Rectal smooth muscle tissue (tissue), 1 donor: ENCODE results near the gene C18orf63.

ENCODE experiments used
- H3K27ac ChIP-seq: one replicate; pipeline ENCODE4 v1.7.0; 2013; ENCODE audit warnings: low read depth, low read length, inconsistent platforms
- H3K27me3 ChIP-seq: one replicate; pipeline ENCODE4 v1.7.0; 2013; ENCODE audit warnings: low read length; ENCODE audit not compliant: control insufficient read depth, insufficient read depth
- H3K36me3 ChIP-seq: one replicate; pipeline ENCODE4 v1.7.0; 2013; ENCODE audit warnings: low read length; ENCODE audit not compliant: control insufficient read depth, insufficient read depth
- H3K4me1 ChIP-seq: one replicate; pipeline ENCODE4 v1.7.0; 2013; ENCODE audit warnings: low read length; ENCODE audit not compliant: control insufficient read depth, insufficient read depth
- H3K4me3 ChIP-seq: one replicate; pipeline ENCODE4 v1.7.0; 2013; ENCODE audit warnings: low read length
- H3K9ac ChIP-seq: one replicate; pipeline ENCODE4 v1.7.0; 2013; ENCODE audit warnings: low read length

C18orf63 gene

DNA sequence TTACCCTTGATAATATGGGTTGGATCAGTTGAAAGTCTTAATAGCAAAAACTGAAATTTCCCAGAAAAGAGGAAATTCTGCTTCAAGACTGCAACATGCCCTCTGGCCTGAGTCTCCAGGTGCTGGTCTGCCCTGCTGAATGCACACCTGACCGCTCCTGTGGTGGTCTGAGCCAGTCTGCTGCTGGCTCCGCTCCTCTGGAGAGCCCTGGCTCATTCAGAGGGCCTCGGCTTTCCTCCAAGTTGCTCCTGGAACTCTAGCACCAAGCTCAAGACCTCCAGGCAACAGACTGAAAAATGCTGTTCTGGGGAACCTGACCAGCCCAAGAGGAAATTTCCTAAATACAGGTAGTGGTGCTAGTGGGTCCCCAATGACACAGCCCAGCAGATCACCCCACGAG is 76.7 kb downstream of the C18orf63 start:
- H3K4me3 ChIP-seq, result no peak overlapping the region
- no peaks in the 10 kb centered on the region for H3K36me3 ChIP-seq
- no peak overlapping the region for H3K27ac ChIP-seq
- H3K4me1 ChIP-seq, result peaks cover 2% of the 10 kb centered on the region
- H3K27me3 ChIP-seq, result no peaks in the 10 kb centered on the region
- no peak overlapping the region for H3K9ac ChIP-seq

DNA sequence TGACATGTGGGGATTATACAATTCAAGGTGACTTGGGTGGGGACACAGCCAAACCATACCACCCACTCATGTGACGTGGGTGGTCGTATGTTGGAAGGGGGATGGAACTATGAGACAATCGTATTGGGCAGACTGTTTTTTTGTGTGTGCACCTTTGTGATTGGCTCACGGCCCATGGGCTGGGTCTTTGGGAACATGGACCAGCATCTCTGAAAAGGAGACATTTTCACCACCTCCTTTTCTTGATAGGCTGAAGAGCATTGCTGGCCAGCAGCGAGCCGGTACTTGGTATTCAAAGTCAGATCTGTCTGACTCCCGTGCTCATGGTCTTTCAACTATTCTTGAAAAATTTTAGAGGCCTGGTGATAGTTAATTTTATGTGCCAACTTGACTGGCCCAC is 79.4 kb downstream of the C18orf63 start:
- Histone ChIP-seq H3K36me3 (no peaks in the 10 kb centered on the region), H3K9ac (no peak overlapping the region), H3K4me1 (peaks cover 2% of the 10 kb centered on the region), H3K27me3 (no peaks in the 10 kb centered on the region), H3K4me3 (no peak overlapping the region), H3K27ac (no peak overlapping the region)

DNA sequence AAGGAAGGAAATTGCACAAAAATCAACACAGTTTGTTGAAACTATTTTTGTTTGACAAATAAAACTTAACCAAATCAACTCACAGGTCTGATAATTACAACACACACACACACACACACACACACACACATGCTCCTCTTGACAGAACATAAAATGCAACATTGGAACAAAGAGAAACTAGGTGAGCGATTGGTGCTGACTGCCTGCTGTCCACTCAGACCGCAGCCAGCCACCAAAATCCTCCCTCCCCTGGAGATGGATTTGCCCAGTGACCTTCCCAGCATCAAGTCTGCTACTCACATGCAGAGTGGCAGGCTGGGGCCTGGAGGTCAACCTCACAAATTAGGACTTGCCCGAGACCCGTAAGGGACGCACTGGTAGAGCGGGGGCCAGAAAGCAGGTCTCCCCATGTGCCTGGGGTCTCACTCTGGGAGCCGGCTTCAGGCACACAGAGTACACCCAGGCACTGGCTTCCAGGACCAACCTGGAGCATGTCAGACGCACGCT is 80.1 kb downstream of the C18orf63 start:
- no peaks in the 10 kb centered on the region for H3K27me3 ChIP-seq
- H3K9ac ChIP-seq, result no peak overlapping the region
- H3K27ac ChIP-seq, result no peak overlapping the region
- H3K36me3 ChIP-seq, result no peaks in the 10 kb centered on the region
- H3K4me1 ChIP-seq, result peaks cover 2% of the 10 kb centered on the region
- no peak overlapping the region for H3K4me3 ChIP-seq

DNA sequence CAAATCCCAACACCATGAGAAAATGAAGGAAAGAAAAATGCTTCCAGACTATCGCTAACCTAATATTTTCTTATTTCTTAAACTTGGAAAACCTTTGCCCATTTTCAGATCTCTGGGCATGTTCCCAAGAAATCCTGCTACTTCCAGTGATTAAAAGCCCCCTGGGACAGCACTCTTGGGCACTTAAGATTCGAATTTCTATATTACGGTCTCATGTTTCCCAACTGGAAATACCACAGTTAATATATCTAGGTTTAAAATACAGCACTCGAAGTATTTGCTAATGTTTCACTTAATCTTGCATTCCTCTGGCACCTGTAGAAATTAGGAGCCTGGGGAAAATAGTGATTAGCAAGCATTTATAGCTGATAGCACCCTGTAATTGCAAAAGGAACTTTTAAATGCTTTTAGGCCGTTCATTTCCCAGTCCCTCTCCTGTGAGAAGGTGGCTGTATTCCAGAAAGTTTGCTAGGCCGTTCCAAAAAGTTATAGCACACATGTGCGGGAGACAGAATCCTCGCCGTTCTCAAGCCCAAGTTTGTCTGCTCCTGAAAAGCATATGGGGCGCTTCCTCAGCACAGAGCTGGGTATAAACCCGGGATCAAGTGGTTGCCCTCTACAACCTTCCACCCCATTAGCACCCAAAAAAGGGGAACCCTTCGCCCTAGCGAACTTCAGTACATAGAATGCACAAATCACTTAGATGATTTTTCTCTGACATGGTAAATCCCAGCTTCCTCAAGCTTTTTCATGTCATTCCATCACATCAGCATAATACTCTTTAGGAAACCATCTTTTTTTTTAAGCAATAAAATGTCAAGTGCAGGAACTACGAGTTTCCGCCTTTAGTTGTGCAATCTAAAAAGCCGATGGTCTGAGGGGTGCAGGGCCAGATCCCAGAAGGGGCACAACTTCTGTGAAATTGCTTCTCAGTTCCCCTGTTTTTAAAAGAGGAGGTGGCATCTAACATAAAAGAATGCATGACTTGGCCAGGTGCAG is 80.8 kb downstream of the C18orf63 start:
- no peak overlapping the region for H3K9ac ChIP-seq
- peaks cover 2% of the 10 kb centered on the region for H3K4me1 ChIP-seq
- no peak overlapping the region for H3K27ac ChIP-seq
- no peaks in the 10 kb centered on the region for H3K36me3 ChIP-seq
- no peak overlapping the region for H3K4me3 ChIP-seq
- no peaks in the 10 kb centered on the region for H3K27me3 ChIP-seq

DNA sequence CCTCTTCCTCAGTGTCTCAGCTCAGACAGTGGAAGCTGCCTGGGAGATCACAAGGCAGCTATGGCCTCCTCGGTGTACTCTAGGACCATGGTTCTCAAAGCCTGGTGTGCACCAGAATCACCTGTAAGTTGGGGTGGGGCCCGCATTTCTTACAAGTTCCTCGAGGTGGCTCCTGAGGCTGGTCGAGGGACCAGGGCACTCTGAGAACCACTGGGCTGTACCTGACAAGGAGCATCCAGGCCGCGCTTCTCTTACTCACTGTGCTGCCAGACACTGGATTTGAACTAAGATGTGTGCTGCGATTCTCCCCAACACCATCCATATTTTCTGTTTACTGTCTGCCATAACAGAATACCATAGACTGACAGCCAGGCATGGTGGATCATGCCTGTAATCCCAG is 81.9 kb downstream of the C18orf63 start:
- H3K9ac ChIP-seq, result no peak overlapping the region
- H3K4me1 ChIP-seq, result peaks cover 2% of the 10 kb centered on the region
- H3K27me3 ChIP-seq, result no peaks in the 10 kb centered on the region
- no peak overlapping the region for H3K4me3 ChIP-seq
- no peaks in the 10 kb centered on the region for H3K36me3 ChIP-seq
- no peak overlapping the region for H3K27ac ChIP-seq

DNA sequence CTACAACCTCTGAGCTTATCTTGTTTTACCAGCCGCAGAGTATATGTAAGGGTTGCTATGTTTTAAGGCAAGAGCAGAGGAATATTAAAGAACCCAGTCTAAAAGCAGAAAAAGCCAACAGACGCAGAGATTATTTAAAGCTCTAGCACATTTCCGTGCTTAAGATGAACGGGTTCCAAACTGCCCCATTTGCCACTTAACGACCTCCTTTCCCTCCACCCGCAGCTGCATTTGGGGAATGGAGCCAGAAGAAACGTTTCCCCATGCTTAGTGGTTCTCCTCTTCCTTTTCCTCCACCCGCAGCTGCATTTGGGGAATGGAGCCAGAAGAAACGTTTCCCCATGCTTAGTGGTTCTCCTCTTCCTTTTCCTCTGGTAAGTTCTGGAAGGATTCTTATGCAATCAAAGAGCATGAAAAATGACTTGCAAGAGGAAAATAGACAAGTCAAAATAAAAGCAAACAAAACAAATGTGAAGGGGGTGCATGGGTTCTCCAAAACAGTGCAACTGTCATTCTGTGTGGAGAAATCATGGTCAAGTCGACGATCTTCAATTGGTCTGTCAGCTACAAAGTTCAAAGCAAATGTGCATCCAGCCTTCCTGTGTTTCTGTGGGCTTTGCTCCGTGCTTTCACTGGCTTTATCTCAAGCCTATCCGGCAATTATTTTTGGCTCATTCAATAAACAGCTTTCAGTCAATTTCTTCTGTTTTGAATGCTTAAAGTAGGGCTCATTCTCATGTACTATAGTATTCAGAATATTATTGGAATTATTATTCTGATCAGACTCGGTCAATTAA is 83.7 kb downstream of the C18orf63 start:
- no peaks in the 10 kb centered on the region for H3K27me3 ChIP-seq
- H3K4me3 ChIP-seq, result no peak overlapping the region
- peaks cover 2% of the 10 kb centered on the region for H3K4me1 ChIP-seq
- H3K27ac ChIP-seq, result no peak overlapping the region
- H3K9ac ChIP-seq, result no peak overlapping the region
- H3K36me3 ChIP-seq, result no peaks in the 10 kb centered on the region

DNA sequence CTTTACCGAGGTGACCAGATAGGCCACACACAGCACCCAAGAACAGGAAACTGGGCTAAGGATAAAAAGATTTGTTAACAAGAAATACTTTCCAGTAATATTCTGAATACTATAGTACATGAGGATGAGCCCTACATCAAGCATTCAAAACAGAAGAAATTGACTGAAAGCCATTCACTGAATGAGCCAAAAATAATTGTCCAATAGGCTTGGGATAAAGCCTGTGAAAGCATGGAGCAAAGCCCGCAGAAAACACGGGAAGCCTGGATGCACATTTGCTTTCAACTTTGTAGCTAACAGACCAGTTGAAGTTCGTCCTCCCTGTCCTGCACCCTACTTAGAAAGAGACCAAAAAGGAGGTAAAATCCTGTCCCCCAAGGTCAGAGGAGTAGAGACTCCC is 85.2 kb downstream of the C18orf63 start:
- peaks cover 2% of the 10 kb centered on the region for H3K4me1 ChIP-seq
- no peak overlapping the region for H3K27ac ChIP-seq

DNA sequence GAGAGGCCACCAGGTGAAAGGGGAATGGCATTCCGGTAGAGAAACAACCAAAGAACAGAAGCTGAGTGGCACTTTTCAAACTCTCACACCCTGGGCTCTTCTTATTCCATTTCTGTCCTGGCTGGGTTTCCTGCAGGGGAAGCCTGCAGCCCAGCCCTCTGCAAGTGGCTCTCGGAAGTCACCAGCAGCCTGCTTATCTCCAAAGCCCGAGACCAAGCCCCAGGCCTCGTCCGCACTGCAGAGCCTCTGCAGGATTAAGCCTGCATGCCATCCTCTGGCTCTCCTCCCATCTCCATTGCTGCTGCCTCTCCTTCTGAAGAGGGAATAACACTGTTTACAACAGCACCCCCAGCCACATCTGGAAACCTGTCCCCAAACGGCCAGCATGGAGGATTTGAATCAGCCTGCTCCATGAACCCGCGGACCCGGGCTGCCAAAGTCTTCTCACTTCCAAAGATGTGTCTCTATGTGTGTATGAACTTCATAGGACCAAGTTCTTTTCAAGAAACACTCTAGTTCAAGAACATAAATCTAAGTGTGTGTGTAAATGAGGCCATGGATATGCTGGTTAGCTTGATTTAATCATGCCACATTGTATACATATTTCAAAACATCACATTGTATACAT is 87.3 kb downstream of the C18orf63 start:
- Histone ChIP-seq H3K27me3 (no peaks in the 10 kb centered on the region), H3K27ac (no peak overlapping the region), H3K9ac (no peak overlapping the region), H3K4me3 (no peak overlapping the region), H3K36me3 (no peaks in the 10 kb centered on the region), H3K4me1 (no peaks in the 10 kb centered on the region)

More for the DNA sequence above, 85.2 kb downstream of the C18orf63 start:
- Histone ChIP-seq H3K27me3 (no peaks in the 10 kb centered on the region), H3K36me3 (no peaks in the 10 kb centered on the region), H3K9ac (no peak overlapping the region), H3K4me3 (no peak overlapping the region)

DNA sequence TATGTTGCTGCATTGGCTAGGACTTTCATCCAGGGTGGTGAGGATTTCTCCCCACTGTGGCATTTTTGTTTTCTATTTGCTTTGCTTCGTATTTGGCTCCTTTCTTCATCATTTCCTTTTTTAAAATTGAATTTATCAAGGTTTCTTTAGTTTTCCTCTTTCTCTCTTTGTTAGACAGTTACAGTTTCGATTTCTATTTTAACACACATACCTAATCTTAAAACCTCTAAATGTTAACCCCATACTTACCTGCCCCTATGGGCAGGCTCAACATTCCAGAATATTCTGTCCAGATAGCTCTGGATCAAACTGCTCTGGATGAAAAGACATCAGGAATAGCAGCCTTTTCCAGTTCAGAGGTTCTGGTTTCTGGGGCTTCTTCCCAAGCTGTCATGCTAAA is 92.2 kb downstream of the C18orf63 start:
- H3K4me1 ChIP-seq, result no peaks in the 10 kb centered on the region
- no peaks in the 10 kb centered on the region for H3K36me3 ChIP-seq
- H3K9ac ChIP-seq, result no peak overlapping the region
- H3K4me3 ChIP-seq, result no peak overlapping the region
- no peak overlapping the region for H3K27ac ChIP-seq
- no peaks in the 10 kb centered on the region for H3K27me3 ChIP-seq
